Stimulated activated CD4-positive, alpha-beta T cell treated with anti-CD3 and anti-CD28 coated beads, Interleukin-4, amount 100 ng/mL, for 4 hours (primary cell): ENCODE measurements around the gene CES1.
"Not testable (repeated sequence)": the region's sequence is repeated elsewhere in the genome, so short reads cannot be mapped to it uniquely, and the experiment has no call there.

ENCODE experiments used
- DNase-seq, 2 experiments: peaks; one replicate each; pipeline ENCODE4 v3.0.0-alpha.2; 2020

The CES1 gene

GRCh38 chr16:55832773-55833691 is at the start of gene CES1:
Gene CES1 (minus strand): TSS chr16:55833096. CDS start chr16:55833055, 41 bp downstream.
- DNase-seq: no peak

GRCh38 chr16:55876854-55877253 is 44.0 kb upstream of the CES1 start:
- no peak for DNase-seq

GRCh38 chr16:55875273-55875672 is 42.4 kb upstream of the CES1 start, which contains the start of gene CES5A:
Gene CES5A (minus strand): TSS chr16:55875373. CDS start chr16:55875221, 152 bp downstream.
- DNase-seq: no peak

DNA sequence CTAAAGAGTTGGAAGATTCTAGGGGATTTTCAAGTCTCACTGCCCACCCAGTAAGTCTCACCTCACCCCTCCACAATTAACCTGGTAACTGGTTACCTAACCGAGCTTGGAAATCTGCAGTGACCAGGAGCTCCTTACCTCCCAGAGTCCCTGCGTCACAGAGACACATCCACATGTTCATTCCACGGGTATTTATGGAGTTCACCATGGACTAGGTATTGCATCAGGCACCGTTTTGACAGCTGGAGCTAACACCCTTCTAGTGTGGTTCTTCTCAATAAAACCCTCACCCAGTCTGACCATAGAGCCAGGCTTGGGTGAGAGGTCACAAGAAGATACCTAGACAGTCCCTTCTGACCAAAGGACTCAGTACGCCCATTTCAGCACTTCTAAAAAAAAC is 40.2 kb upstream of the CES1 start:
- no peak for DNase-seq

- DNase-seq: no peak
These were observed 39.2 kb upstream of the CES1 start for GRCh38 chr16:55872130-55872529.

DNA sequence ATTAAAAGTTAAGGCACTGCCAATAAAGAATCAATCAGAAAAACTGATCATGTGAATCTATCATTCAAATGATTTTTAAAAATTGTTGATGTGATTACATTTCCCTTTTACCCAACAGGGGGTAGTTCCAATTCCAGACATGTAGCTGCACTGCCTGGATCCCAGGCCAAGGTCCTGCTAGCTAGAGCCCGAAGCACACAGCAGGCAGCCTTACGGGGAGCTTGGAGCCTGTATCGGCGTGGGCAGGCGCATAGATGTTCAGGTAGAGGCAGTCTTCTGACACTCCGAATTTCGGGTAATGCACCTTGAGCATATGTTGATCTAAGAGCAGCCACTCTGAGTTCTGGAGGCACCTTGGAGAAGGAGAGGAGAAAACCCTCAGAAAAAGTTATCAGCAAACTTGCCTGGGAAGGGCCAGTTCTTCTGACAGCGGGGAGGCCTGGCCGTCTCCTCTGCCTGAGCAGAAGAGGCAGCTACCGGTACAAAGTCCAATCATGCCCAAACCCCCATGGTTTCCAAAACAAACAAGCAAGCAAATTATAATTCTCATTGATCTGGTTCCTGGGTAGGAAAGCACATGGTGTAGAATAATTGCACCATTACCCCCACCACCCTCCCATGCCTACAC is 38.6 kb upstream of the CES1 start:
- DNase-seq: no peak

DNA sequence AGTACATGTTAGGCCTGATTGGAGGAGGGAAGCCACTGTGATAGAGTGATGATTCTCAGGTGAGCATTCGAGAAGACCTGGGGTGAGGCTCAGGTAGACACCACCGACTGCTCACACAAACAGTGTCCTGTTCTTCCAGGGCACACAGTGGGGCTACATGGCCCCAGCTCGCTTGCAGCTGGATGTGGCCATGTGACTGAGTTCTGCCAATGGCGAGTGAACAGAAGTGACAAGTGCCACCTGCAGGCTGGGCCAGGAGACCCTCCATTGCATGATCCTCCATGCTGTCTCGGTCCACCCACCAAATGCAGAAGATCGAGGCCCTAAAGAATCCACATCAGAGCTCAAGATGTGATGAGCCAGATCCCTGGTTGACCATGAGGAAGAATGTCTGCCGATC is 36.1 kb upstream of the CES1 start:
- DNase-seq: no peak

GRCh38 chr16:55868137-55868536 is 35.2 kb upstream of the CES1 start:
- DNase-seq: no peak

DNA sequence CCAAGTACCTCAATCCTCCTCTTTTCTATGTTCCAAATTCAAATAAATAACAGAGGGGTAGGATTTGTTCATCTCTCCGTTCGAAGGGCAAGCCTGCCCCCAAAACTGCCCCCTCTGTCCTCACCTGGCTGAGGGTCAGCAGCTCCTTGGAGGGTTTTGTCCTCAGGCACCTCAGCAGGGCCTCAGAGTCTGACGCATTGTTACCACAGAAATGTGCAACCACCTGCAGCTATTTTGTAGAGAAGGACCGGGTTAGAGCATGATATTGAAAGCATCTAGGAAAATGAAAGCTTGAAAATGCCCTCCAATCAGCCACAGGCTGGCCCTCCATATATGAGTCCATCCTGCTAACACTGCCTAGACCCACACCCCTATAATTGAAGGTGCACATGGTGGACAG is 28.4 kb upstream of the CES1 start:
- no peak for DNase-seq

GRCh38 chr16:55857650-55858049 is 24.8 kb upstream of the CES1 start:
- DNase-seq: not testable (repeated sequence)

- DNase-seq: no peak
These were observed 24.1 kb upstream of the CES1 start for GRCh38 chr16:55856950-55857349.

DNA sequence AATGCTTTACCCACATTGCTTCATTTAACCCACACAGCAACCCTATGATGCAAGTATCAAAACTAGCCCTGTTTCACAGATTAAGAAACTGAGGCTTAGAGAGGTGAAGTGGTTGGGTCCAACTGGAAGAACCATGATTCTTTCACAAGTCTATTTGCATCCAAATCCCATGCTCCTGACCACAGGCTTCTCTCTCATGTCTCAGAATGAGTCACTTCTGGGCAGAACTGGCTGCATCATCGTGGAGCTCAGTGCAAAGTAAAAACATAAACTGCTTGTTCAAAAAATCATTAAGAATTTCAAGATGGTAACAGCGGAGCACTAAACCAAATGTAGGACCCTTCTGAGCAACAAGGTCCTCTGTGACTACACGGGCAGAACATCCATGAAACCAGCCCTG is 20.2 kb upstream of the CES1 start:
- DNase-seq: no peak

DNA sequence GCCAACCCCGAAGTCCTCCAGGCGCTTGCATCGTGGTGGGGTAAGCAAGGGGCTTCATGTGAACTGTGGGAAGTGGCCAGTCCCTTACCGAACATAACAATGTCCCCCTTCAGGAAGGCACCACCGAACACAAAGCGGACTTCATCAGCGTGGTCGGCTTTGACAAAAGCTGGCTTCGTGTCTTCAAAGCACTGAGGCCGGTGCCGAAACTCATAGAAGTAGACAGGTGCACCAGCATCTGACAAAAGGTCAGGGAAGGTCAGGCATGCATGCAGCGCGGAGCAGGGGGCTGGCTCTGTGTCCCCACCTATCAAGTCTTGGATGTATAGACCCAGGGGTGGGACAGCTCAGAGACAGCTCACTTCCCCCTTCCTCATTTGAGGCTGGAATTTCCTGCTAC is 16.6 kb upstream of the CES1 start:
- no peak for DNase-seq

DNA sequence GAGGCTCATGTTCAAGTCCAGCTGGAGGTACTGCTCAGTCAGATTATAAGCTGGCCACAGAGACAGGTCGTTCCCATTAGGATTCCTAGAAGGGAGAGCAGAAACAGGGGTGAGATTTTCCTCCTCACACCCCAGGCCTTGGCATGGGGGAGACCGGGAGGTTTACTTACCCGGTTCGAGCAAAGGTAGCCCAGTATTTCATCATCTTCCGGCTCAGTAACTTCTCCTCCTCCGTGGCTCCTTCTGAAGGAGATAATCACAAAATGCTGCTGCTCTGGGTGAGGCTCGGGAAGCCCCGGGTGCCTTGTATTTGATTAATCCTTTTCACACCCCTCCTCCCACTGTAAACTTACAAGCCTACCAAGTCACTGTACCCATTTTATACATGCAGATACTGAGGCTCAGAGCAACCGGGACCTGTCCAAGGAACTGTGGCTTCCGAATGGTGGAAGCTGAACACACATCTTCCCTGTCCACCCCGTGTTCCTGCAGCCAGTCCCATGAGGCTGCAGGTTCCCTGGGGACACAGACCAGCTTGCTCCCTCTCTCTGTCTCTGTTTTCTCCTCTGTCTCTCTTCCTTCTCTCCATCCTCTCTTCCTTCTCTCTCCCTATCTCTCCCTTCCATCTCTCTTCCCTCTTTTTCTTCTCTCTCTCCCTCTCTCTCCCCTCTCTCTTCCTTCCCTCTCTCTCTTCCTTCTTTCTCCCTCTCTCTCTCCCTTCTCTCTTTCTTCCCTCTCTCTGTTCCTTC is 13.9 kb upstream of the CES1 start:
- no peak for DNase-seq

GRCh38 chr16:55843105-55843395 is 10.2 kb upstream of the CES1 start:
- no peak for DNase-seq

DNA sequence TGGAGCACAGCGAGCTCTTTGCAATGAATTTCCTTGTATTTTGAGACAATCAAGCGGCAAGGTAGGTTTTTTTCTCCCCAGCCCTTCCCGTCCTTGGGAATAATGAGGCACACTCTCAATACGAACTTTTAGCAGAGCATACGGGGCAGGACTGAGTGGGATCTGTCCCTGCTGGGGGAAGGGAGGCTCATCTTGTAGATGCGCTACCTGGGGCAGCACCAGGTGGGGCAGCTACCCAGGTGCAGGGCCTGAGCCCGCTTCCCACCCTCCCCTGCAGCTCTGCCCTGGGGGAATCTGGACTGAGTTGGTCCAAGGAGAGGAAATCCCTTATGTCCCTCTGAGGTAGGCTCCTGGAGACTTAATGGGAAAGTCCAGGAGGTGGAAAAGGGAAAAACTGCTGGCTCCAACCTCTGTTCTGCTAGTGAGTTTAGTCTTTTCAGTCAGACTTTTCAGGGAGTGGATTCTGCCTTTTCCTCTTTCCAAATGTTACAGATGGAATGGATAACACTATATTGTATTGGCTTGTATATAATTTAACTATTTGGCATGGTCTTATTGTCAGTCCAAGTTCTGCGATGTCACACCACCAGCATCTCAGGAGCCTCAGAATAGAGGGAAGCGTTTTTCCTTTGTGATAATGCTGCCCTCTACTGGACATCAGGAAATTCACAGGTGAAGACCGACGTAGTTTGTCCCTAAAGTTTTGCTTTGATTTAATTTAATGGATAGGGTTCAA is 9.6 kb upstream of the CES1 start:
- DNase-seq: no peak

DNA sequence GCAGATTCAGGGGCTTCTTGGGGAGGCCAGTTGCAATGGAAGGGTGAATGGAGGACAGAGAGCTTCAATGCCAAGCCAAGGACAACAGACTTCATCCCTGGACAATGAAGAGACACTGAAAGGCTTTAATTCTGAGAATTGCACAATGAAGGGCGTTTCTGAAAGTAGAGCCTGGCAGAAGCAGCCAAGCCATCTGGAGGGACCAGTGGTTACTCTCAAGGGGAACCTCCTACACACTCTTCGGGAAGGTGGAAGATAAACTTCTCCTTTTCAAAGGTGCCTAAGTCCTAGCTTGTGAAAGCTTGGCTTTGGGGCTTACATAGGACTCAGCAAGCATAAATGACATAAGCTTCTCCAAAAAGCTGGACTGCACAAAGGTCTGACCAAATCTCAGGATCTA is 6.2 kb upstream of the CES1 start:
- DNase-seq: no peak

DNA sequence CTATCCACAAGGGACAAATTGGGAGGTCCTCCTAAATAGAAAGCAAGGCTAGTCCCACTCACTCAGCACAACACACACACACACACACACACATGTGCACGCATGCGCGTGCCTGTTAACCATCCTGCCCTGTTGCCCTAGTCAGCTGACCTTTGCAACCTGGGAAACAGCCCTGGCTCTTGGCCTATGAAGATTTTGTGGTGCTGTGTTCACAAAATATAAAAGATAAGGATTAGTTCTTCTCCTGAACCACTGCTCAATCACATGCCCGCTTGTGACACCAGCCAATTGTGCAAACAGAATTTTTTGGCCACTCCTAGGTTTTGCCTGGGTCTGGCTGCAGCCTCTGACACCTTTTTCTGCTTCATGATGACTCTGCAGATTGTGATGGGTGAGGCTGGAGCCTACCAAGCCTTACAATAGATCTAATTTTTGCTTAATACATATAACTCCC is 3.3 kb upstream of the CES1 start:
- no peak for DNase-seq

GRCh38 chr16:55835581-55835980 is 2.7 kb upstream of the CES1 start:
- DNase-seq: no peak

GRCh38 chr16:55835173-55835572 is 2.3 kb upstream of the CES1 start:
- not testable (repeated sequence) for DNase-seq

GRCh38 chr16:55834049-55834448 is 1.2 kb upstream of the CES1 start:
- no peak for DNase-seq

DNA sequence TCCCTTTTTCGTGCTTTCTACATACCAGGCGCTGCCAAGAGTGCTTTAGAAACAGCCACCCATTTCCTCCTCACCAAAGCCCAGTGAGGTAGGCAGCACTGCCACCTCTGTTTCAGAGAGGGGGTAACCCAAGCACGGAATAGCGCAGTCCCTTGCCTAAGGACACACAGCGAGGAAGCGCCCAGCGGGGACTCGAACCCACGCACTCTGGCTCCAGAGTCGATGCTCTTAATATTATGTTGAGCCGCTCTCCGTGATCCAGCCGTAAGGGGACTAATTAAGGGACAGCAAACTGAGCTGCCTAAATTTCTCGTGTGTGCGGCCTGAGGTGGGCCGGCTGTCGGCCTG is 497 bp downstream of the CES1 start:
- DNase-seq: no peak

DNA sequence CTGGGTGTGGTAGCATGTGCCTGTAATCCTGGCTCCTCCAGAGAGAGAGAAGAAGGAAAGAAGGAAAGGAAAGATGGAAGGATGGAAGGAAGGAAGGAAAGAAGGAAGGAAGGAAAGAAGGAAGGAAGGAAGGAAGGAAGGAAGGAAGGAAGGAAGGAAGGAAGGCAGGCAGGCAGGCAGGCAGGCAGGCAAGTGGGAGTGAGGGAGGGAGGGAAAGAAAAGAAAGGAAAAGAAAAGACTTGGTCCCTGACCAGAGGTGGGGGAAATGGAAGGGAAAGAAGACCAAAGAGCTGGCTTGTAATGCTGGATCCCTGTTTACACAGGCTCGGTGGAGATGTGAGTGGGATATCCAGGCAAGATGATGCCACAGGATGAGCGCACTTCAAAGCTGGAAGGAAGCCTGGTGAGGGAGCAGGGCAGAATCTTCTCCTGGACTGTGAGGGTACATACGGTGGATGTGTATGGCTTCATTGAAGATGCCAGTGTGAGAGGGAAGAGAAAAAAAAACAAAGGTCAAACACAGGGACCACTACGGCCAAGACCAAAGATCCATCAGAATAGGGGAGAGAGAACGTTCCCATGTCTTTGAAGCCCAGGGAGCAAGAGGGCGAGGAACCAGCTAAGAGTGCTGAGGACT is 2.1 kb downstream of the CES1 start:
- no peak for DNase-seq
